ENCODE data around the gene RARRES2.
"Not testable (repeated sequence)": the region's sequence is repeated elsewhere in the genome, so short reads cannot be mapped to it uniquely, and the experiment has no call there.

RARRES2 gene

GRCh38 chr7:150341263-150342120 lies at the start of gene RARRES2:
RARRES2 (minus strand) TSS chr7:150341629; CDS start chr7:150340609, 1,020 bp downstream.
- DNase-seq: no peak

- no peak for DNase-seq
These were observed 48.8 kb upstream of the RARRES2 start for GRCh38 chr7:150390205-150390604.

GRCh38 chr7:150389532-150389816 lies 48.0 kb upstream of the RARRES2 start:
- no peak for DNase-seq

- peak; percentile 43 for DNase-seq
These were observed 47.5 kb upstream of the RARRES2 start for GRCh38 chr7:150388709-150389531.

GRCh38 chr7:150388306-150388705 lies 46.9 kb upstream of the RARRES2 start:
- no peak for DNase-seq

GRCh38 chr7:150385884-150386283 lies 44.5 kb upstream of the RARRES2 start:
- DNase-seq: not testable (repeated sequence)

- DNase-seq: no peak
These were observed 43.9 kb upstream of the RARRES2 start for GRCh38 chr7:150385302-150385723.

- no peak for DNase-seq
These were observed 43.2 kb upstream of the RARRES2 start for GRCh38 chr7:150384406-150385301.

- no peak for DNase-seq
These were observed 42.4 kb upstream of the RARRES2 start for GRCh38 chr7:150383710-150384397.

GRCh38 chr7:150382844-150383225 lies 41.4 kb upstream of the RARRES2 start:
- DNase-seq: no peak

- no peak for DNase-seq
These were observed 40.9 kb upstream of the RARRES2 start for GRCh38 chr7:150382123-150382843.

GRCh38 chr7:150381785-150382122 lies 40.3 kb upstream of the RARRES2 start:
- DNase-seq: no peak

GRCh38 chr7:150381096-150381495 lies 39.7 kb upstream of the RARRES2 start:
- DNase-seq: no peak

- DNase-seq: no peak
These were observed 39.0 kb upstream of the RARRES2 start for GRCh38 chr7:150380463-150380862.

GRCh38 chr7:150379441-150380379 lies 38.3 kb upstream of the RARRES2 start:
- peak; percentile 63 for DNase-seq

GRCh38 chr7:150378853-150379440 lies 37.5 kb upstream of the RARRES2 start, which contains the start of gene ZNF775:
ZNF775 (plus strand) TSS chr7:150379330; CDS start chr7:150388471, 9,141 bp downstream.
- peak; percentile 97 for DNase-seq

- peak; percentile 87 for DNase-seq
These were observed 36.9 kb upstream of the RARRES2 start for GRCh38 chr7:150378115-150378852.

GRCh38 chr7:150377635-150378034 lies 36.2 kb upstream of the RARRES2 start:
- no peak for DNase-seq

- no peak for DNase-seq
These were observed 35.8 kb upstream of the RARRES2 start for GRCh38 chr7:150377196-150377595.
